GM19351 (cell line): Measurements from ENCODE around the gene PROP1.
"Not testable (repeated sequence)": the region's sequence is repeated elsewhere in the genome, so short reads cannot be mapped to it uniquely, and the experiment has no call there.

Experiments
- ATAC-seq: cut with Tn5 transposase; IDR thresholded peaks from one replicate; pipeline ENCODE4 v1.9.1; 2021; ENCODE audit warnings: mild to moderate bottlenecking, moderate library complexity; ENCODE audit not compliant: unreplicated experiment

Gene PROP1

DNA sequence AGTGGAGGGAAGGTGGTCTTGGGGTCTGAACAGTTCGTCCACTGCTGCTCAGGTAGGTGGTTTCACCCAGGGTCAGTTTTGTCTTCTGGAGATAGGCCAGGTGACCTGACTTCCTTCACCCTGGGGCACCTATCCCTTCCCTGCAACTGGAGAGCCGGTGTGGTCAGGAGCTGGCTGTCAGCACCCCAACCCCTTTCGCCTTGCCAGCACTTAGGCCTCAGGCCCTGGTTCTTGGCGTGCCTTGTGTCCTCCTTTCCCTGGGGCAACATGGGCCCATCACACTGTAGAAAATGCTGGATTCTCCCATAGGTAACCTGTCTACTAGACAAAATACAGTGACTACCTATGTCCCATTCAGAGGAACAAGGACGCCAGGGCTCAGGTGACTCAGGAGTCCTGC is 13.1 kb downstream of the PROP1 start:
- no peak for ATAC-seq

DNA sequence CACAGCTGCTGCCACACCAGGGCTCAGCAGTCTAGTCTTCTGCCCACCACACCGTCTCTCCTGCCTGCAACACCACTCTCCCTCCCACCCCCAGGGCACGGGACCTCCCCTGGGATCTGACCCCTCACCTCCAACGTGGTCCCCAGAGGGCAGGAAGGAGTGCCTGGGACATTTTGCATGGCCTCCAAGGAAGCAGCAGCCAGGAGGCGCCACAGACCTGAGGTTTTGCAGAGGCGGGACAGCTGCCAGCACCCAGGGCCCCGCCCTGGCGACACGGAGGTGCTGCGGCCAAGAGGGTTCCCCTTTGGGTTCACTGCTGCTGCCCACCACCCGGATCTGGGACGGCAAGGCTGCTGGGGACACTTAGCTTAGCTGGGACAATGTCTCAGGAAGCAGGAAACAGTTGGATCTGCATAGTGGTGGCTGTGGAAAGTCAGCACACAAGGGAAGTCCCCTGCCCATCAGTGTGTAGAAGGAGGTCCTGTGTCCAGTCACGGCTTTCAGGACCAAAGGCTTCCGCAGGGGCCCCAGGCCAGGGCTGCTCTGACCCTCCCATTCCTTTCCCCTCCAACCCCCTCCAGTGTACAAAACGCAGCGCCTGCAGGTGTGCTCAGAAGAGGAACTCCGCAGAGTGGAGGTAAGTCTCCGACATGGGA is 13.8 kb downstream of the PROP1 start:
- no peak for ATAC-seq

DNA sequence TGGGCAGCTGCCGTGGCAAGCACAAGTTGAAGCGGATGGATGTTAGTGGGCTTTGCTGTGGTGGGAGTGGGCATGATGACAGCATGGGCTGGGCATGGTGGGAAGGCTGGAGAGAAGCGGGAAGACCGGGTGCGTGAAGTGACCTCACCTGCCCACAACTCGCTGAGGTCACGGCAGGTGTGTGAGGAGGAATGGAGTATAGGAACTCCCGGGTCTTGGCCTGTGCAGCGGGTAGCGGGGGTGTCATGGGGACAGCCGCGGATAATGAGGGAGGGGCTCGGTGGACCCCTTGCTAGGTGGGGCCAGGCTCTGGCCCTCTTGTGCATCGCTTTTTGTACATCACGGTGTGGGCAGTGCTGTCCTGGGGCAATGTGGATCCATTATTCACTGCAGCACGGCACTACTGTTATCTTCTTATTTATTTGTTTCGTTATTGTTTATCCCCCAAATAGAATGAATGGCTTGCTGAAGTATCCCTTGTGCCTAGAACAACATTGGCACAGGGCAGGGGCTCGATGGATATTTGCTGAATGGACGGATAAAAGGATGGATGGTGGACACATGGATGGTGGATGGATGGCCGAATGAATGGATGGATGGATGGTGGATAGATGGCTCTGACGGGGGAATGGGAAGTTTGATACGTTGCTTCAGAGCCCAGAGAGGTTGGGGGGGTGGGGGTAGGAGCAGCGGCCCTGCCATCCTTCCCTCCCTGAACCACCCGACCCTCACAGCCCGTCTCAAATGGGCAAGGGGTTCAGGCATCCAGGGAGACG is 14.6 kb downstream of the PROP1 start:
- ATAC-seq, result no peak

DNA sequence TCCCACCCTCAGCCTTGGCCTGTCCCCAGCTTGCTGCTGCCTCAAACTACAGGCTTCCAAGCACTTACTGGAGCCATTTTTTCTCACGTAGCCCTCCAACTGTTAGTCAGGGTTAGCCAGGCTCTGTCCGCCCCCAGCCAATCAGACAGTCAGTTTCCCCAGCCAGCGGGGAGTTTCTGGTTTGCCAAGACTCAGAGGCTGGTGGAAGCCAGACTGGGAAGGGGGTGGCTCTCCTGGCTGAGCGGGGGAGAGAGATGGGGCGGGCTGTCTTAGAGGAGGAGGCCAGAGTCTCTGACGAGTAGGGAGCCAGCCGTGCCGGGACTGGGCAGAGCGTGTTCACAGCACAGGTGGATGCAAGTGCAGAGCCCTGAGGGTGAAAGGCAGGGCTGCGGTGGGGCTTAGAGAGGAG is 15.3 kb downstream of the PROP1 start:
- ATAC-seq, result no peak

DNA sequence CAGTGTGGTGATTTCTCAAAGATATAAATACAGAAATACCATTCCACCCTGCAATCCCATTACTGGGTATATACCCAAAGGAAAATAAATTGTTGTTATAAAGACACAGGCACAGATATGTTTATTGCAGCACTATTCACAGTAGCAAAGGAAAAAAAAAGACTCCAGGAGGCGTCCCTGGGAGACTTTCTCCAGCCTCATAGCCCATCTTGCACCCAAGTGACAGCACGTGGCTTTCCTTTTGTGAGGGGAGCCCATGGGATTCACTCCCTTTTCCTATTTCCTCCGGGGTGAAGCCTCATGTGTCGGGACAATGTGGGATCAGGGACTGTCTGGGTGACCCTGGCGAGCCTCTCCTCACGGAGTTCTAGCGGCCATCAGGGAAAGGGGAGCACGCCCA is 18.4 kb downstream of the PROP1 start:
- not testable (repeated sequence) for ATAC-seq

DNA sequence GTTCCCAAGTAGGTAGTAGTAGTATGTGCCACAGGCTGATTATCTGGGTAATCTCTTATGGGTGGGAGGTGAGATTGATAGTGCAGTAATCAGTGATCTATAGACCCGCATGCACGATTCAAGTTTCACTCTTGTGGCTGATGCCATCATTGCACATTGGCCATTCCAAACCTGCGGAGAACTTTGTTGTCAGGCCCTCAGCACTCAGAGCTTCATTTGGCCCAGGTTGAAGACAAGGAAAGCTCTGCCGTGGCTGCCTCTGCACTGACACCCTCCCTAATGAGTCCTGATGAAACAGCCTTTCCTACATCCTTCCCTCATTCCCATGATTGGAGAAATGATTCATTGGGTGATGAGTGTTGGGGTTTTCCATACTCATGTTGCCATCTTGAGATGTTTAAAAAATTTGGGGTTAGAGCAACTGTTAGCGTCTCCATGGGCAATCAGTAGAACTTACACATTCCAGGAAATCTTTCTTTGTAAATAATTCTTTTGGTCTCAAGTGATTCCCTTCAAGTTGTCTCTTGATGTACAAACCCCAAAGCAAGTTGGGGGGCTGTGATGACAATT is 22.9 kb downstream of the PROP1 start:
- no peak for ATAC-seq

DNA sequence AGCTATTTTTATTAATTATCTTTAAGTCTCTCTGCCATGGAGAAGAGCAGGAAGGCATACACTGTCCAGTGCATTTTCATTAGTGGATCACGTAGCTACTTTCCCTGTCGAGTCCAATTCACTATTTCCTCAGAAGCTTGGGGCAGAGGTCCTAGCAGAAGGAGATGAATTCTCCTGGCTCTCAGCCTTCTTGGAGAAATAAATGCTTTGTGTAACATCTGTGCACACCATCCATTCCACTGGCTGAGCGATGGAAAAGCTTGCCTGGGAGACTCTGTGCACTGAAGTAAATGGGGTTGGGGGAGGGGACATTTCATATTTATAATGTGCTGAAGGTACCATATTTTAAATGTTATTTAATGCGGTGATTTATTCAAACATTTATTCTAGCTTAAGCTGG is 23.4 kb downstream of the PROP1 start:
- ATAC-seq, result no peak

DNA sequence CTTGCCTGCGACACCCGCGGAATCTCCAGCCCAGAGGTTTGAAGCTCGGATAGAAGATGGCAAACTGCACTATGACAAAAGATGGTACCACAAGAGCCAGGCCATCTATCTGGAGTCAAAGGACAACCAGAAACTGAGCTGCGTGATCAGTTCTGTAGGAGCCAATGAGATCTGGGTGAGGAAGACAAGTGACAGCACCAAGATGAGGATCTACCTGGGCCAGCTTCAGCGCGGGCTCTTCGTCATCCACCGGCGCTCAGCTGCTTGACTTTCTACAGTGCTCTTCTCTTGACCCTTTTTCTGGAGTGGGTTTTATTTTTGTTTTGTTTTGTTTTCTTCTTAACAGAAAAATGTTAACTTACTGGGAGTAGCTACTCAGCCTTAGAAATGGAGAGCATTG is 24.0 kb downstream of the PROP1 start:
- not testable (repeated sequence) for ATAC-seq

DNA sequence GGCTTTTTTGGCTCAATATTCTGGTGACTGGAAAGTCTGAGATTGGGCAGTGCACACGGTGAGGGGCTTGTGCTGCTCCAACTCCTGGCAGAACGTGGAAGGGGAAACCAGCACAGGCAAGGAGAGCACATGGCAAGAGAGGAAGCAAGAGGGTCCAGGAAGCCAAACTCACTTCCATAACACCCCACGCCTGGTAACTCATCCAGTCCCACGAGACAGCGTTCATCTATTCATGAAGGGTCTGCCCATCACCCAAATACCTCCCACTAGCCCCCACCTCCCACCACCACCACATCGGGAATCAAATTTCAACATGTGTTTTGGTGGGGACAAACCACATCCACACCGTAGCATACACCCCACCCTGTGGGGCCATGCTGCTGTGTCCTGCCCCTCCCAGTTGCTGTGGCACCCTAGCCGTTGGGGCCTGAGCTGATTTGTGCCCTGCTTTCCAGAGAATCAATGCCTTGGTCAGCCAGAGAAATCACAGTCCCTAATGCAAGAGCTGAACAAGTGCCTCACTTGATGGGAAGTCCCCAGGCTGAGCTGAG is 27.3 kb downstream of the PROP1 start:
- ATAC-seq, result no peak

DNA sequence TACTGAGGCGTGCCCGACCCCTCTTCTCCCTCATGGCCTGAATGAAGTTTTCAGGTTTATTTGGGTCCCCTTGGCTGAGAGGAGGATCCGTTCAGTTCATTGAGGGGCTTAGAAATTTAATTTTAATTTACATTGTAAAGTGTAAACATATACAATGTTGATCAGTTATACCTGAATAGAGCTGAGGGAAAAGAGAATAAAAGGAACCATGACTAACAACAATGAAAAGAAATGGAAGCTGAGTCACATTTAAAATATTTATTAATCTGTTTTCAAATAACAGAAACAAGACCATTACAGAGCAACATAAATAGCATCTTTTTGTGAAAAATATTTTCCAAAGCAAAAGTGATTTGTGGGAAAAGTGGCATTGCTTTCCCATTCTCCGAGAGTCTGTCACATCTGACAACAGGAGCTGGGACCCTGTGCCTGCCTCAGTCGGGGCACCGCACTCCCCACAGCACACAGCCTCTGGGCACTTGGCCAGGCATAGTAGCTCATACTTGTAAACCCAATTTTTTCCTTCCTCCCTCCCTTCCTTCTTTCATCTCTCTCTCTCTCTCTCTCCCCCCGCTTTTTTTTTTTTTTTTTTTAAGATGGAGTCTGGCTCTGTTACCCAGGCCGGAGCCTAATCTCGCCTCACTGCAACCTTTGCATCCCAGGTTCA is 28.7 kb downstream of the PROP1 start:
- ATAC-seq, result no peak

DNA sequence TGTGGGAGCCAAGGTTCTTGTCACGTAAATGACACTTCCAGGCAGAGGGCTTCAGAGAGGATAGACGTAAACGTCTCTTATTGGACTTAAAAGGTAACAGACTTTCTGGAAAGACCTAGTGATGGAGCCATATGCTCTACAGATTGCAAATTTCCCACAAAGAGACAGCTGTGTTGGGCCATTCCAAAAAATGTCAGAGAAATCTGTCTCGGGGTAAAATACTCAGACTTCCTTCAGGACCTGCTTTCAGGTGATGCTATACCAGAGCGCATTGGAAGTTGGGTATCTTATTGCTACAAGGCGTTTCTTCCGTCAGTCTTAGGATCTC is 29.2 kb downstream of the PROP1 start:
- ATAC-seq, result no peak

DNA sequence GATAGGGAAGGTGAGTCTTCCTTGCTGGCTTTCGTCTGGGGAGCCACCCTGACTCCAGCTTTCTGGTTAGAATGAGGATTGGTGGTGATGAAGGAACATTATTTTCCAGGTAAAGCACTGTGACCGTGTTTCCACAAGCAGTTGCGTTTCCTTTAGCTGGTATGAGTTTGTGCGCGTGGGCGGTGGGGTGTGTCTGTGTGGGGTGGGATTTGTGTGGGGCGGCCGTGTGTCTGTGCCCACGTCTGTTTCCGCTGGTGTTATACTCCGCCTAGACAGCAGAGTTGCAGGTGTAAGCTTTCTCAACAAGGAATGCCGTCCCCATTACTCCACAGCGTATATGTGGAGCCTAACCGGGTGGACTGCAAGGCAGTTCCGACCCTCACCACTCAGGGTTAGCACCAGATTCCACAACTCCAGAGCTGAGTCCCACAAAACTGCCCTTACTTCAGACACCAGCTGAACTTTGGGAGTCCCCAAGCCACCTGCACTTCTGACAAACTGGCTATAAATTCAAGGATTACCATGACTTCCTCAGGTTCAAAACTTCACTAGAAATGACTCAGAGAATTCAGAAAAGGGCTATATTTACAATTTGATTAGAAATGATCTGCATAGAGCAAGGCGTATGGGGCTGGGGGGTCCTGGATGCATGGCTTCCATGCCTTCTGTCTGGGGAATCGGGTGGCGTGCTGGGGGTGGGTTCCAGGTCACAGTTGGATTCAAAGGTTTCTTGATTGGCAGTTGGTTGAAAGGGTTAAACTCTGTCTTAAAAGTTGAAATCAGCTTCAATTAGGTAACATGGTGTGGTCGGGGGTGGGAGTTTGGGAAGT is 29.8 kb downstream of the PROP1 start:
- ATAC-seq, result no peak

DNA sequence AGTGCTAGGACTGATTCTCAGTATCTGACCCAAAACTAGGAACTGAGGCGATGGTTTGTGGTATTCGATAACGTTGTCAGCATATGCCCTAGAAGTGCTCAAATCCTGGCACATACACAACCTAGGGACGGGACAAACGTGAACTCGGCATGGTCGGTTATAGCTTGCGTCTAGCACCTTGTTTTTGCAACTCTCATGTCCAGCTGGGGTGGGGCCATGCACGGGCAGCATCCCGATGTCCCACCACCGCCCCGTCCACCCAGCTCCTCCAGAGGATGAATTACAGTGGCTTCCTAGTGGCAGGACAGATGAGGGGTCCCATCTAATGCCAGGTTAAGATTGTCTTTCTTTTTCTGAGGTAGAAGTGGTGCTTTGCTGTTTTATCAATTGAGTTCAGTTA is 31.6 kb downstream of the PROP1 start:
- no peak for ATAC-seq

DNA sequence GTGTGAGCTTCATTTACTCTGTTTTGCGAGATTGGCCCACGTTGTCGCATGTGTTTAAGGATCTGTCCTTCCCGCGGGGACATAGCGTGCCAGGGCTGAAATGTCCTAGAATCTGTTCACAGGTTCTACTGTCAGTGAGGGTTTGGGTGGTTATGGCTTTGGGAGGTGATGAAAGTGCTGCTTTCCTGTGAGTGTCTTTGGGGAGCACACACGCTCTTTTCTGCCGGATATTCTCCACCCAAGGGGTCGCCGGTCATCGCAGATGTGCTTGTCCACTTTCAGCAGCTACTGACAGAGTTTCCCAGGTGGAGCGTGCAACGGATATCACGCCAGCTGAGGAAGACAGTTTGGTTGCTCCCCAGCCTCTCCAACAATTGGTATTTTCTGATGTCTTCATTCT is 32.1 kb downstream of the PROP1 start:
- ATAC-seq, result no peak

DNA sequence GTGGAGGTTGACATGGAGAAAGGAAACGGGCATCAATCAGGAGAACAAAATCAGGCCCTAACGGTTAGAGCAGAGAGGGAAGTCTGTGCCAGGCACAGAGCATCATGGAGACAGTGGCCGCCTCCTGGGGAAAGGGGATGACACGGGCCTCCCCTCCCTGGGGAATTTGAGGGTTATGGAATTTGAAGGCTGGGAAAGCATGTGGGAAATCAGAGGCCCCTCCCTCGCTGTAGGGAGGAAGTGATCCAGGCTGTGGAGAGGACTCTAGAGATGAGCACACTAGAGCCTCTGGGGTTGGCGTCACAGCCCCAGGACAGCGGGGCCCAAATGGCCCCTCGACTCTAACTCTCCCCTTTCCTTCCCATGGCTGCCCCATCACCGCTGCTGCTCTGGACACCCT is 36.7 kb downstream of the PROP1 start:
- no peak for ATAC-seq

DNA sequence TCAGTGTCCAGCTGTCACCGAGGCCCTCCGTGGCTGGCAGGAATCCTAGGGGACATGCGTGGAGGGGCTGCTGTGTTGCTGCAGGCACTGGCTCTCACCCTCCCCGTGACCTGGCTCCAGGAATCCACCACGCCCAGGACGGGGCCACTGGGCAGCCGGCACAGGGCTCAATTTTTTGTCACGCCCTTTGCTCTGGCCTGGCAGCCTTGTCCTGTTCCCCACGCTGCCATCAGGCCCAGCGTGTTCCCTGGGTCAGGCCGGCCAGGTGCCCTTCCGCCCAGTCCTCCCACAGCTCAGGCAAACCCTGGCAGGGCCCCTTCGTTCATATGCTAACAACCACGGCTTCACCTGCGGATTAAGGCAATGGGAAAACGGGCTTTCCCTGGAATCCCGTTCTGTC is 37.3 kb downstream of the PROP1 start:
- no peak for ATAC-seq

DNA sequence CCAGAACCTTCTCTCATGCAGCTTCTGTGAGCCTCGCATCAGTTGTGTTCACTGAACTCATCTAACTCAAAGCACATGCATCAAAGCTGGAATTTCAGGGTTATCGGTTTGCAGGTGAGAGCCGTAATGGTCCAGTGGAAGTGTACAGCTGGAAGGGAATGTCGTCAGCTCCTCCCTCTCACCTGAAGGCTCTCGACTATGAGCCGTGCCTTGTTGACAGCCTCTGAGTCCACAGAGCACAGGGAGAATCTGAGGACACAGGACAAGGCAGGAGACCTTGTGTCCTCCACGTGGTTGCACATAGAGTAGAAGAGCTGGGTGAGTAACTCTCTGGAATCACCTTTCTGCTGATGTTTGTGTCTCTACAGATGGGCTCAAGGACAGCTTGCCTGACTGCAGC is 38.8 kb downstream of the PROP1 start:
- ATAC-seq, result no peak

DNA sequence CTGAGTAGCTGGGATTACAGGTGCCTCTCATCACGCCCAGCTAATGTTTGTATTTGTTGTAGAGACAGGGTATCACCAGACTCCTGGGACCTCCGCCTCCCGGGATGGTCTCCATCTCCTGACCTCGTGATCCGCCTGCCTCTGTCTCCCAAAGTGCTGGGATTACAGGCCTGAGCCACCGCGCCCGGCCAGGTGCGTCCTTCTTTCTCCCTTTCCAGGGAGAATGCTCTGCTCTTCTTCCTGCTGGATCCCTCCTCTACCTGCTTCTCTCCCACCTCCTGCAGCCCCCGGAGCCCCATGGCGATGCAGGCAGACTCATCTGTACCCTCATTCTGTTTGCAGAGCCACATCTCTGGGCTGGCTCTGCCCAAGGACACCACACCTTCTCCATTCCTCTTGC is 42.9 kb downstream of the PROP1 start:
- ATAC-seq, result not testable (repeated sequence)

DNA sequence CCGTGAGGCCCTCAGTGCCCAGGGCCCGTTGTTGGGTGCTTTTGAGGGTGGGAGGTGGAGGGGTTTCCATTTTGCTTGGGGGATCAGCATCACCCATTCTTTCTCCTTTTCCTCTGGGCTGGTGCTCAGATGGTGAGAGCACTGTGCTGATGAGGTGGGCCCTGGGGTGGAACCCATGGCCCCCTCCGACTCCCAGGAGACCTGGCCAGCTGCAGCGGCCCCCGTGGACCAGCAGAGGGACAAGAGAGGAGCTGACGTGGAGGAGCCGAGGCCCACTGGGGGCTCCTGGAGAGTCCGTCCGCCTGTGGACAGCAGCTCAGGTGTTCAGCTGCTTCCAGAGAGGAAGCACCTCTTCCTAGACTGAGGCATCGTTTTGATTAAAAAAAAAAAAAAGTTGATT is 46.4 kb downstream of the PROP1 start:
- not testable (repeated sequence) for ATAC-seq

DNA sequence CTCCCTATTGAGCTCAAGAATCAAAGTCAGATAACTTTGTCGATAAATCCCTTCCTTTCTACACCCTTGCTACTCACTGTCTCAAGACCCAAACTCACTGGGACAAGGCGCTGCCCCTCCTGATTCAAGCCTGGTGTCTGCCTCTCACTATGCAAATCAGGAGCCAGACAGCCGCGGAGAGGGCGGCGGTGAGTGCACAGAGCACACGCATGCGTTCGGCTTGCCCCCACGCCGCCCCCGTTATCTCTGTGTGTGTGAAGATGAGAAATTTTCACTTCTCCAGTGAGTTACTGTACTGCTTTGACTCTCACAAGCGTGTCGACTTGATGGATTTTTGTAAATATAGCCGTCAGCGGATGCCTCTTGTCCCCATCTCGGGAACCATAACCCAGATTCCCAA is 47.0 kb downstream of the PROP1 start:
- peak; percentile 79 for ATAC-seq

DNA sequence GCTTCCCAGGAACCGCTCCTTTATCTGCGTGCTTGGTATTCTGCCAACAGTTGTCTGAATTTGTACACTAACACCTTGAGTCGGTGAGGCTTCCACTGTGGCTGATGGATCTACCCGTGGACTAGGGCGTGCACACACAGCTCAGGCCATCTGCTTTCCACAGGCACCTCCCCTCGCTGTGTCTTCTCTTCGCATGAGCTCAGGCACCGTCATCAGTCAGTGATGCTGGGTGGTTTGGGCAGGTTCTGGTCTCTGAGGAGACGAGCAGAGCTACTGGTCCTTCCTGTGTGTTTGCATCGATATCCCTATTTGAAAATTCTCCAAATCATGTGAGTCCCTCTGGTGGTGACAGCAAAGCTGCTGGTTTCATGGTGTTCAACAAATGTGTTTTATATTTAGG is 48.1 kb downstream of the PROP1 start:
- not testable (repeated sequence) for ATAC-seq
